A549 (cell line): ENCODE data around the gene MAPK8IP3. TPM values are rescaled to one million over a fixed set of nuclear protein-coding genes. Genes with fewer than 3 reads are reported as not detected.

Source experiments
- ATAC-seq, 2 experiments: fragments of 200-7000 bp in 1 of 2; fragments of >200 bp in 1 of 2; cut with Nextera tagmentation in 1 of 2; cut with Tn5 transposase in 1 of 2; 3 replicates each; pipeline versions ENCODE4 v1.8.0 to v1.9.1; 2018 to 2020; ENCODE audit warnings: mild to moderate bottlenecking in 1 of 2, moderate library complexity in 1 of 2
- CTCF ChIA-PET: fragments of 300-600 bp; sonication (Branson Sonifier 250); formaldehyde crosslinking; extraction: SDS; loops from one replicate; lab custom pipeline; 2021; ENCODE audit warnings: antibody characterized with exemption, inconsistent platforms; lab: Yijun Ruan, JAX
- POLR2A ChIA-PET: fragments of 350-600 bp; formaldehyde crosslinking; extraction: SDS; loops from one replicate; lab custom pipeline; 2021; ENCODE audit warnings: antibody characterized with exemption, inconsistent platforms; lab: Yijun Ruan, JAX
- DNase-seq, 2 experiments: peaks; one replicate each; pipeline versions ENCODE4 v3.0.0 to v3.0.0-alpha.2; 2011 to 2016; ENCODE audit warnings: low read depth in 1 of 2, low spot score in 1 of 2
- FAIRE-seq: peaks from 2 replicates; lab custom pipeline; 2011; peaks lifted over from hg19 to GRCh38; lab: Jason Lieb, UNC
- H3K27ac ChIP-seq, 2 experiments: fragments of >200 bp; sonication (Bioruptor Twin); formaldehyde crosslinking; 3 replicates each; pipeline ENCODE4 v1.5.1; 2016 to 2017
- H3K4me1 ChIP-seq: fragments of >200 bp; sonication (Bioruptor Twin); formaldehyde crosslinking; 3 replicates; pipeline ENCODE4 v1.6.1; 2016
- H3K4me2 ChIP-seq: fragments of >200 bp; sonication (Bioruptor Twin); formaldehyde crosslinking; 3 replicates; pipeline ENCODE4 v1.6.1; 2016
- H3K4me3 ChIP-seq: fragments of >200 bp; sonication (Bioruptor Twin); formaldehyde crosslinking; 3 replicates; pipeline ENCODE4 v1.5.1; 2016
- H3K9me3 ChIP-seq: fragments of >200 bp; sonication (Bioruptor Twin); formaldehyde crosslinking; 3 replicates; pipeline ENCODE4 v1.6.1; 2016
- BHLHE40 ChIP-seq: IDR thresholded peaks from 2 replicates; pipeline ENCODE4 v1.6.1; 2012; ENCODE audit warnings: low read depth, low read length, inconsistent platforms
- CBX2 ChIP-seq: fragments of 200-600 bp; sonication (generic); IDR thresholded peaks from 2 replicates; pipeline ENCODE4 v1.6.1; 2016; ENCODE audit warnings: low read depth, mild to moderate bottlenecking, borderline replicate concordance
- CBX8 ChIP-seq: fragments of 200-600 bp; sonication (generic); IDR thresholded peaks from 2 replicates; pipeline ENCODE4 v1.6.1; 2016
- CEBPB ChIP-seq, 2 experiments: fragments of >200 bp in 1 of 2; sonication (Bioruptor Twin) in 1 of 2; formaldehyde crosslinking in 1 of 2; IDR thresholded peaks; 2 replicates each; pipeline ENCODE4 v1.6.1; 2012 to 2016
- E2F6 ChIP-seq: IDR thresholded peaks from 2 replicates; pipeline ENCODE4 v1.6.1; 2012; ENCODE audit warnings: low read depth, borderline replicate concordance
- EHMT2 ChIP-seq: fragments of 200-600 bp; sonication (generic); IDR thresholded peaks from 2 replicates; pipeline ENCODE4 v1.6.1; 2016; ENCODE audit warnings: antibody characterized with exemption, low read depth, mild to moderate bottlenecking, moderate library complexity
- EP300 ChIP-seq, 2 experiments: fragments of >200 bp; sonication (Bioruptor Twin); formaldehyde crosslinking; IDR thresholded peaks; 2 replicates in 1 of 2; 3 replicates in 1 of 2; pipeline ENCODE4 v1.6.1; 2016 to 2017
- FOSB ChIP-seq: fragments of 250-450 bp; sonication (Bioruptor Pico); IDR thresholded peaks from 2 replicates; pipeline ENCODE4 v1.5.0; 2020; ENCODE audit warnings: mild to moderate bottlenecking, moderate library complexity
- HES2 ChIP-seq: fragments of >200 bp; sonication (Bioruptor Twin); formaldehyde crosslinking; IDR thresholded peaks from 2 replicates; pipeline ENCODE4 v1.6.1; 2016
- HEYL ChIP-seq: fragments of 250-450 bp; sonication (Bioruptor Pico); IDR thresholded peaks from 2 replicates; pipeline ENCODE4 v1.8.0; 2021; ENCODE audit warnings: mild to moderate bottlenecking, moderate library complexity
- HOXA7 ChIP-seq: fragments of 250-450 bp; sonication (Bioruptor Pico); IDR thresholded peaks from 2 replicates; pipeline ENCODE4 v1.5.0; 2020; ENCODE audit warnings: mild to moderate bottlenecking, moderate library complexity
- JUNB ChIP-seq: fragments of >200 bp; sonication (Bioruptor Twin); formaldehyde crosslinking; IDR thresholded peaks from 2 replicates; pipeline ENCODE4 v1.6.1; 2016
- KDM1A ChIP-seq: fragments of 200-600 bp; sonication (generic); IDR thresholded peaks from 2 replicates; pipeline ENCODE4 v1.6.1; 2016; ENCODE audit warnings: low read depth, mild to moderate bottlenecking
- KDM5A ChIP-seq: fragments of 200-600 bp; sonication (generic); IDR thresholded peaks from 2 replicates; pipeline ENCODE4 v1.6.1; 2016; ENCODE audit warnings: antibody characterized with exemption, mild to moderate bottlenecking
- MAZ ChIP-seq: fragments of 150-350 bp; IDR thresholded peaks from 2 replicates; pipeline ENCODE4 v1.6.1; 2014; ENCODE audit warnings: antibody characterized with exemption, low read depth, low read length, borderline replicate concordance
- MYC ChIP-seq: IDR thresholded peaks from 2 replicates; pipeline ENCODE4 v1.6.1; 2012; ENCODE audit warnings: mild to moderate bottlenecking, inconsistent platforms, low read length, improper control_type of control experiment, borderline replicate concordance
- NFE2L2 ChIP-seq: fragments of 150-350 bp; conservative IDR thresholded peaks from 2 replicates; pipeline ENCODE4 v1.6.1; 2014; ENCODE audit warnings: low read length
- NPAS2 ChIP-seq: fragments of 250-450 bp; sonication (Bioruptor Pico); IDR thresholded peaks from 2 replicates; pipeline ENCODE4 v1.8.0; 2022; ENCODE audit warnings: mild to moderate bottlenecking, moderate library complexity, borderline replicate concordance
- PBX3 ChIP-seq: IDR thresholded peaks from 2 replicates; pipeline ENCODE4 v1.6.1; 2012
- PHF8 ChIP-seq: fragments of 200-600 bp; sonication (generic); IDR thresholded peaks from 2 replicates; pipeline ENCODE4 v1.6.1; 2016; ENCODE audit warnings: low read depth, mild to moderate bottlenecking, antibody characterized with exemption, moderate library complexity, borderline replicate concordance
- POLR2AphosphoS2 ChIP-seq: conservative IDR thresholded peaks from 2 replicates; pipeline ENCODE4 v1.6.1; 2012; ENCODE audit warnings: low read length, improper control_type of control experiment, inconsistent platforms
- RAD21 ChIP-seq, 2 experiments: fragments of >200 bp in 1 of 2; sonication (Bioruptor Twin) in 1 of 2; formaldehyde crosslinking in 1 of 2; IDR thresholded peaks in 1 of 2; conservative IDR thresholded peaks in 1 of 2; 2 replicates in 1 of 2; 3 replicates in 1 of 2; pipeline ENCODE4 v1.6.1; 2012 to 2018; ENCODE audit warnings: inconsistent platforms in 1 of 2
- RNF2 ChIP-seq: fragments of 200-600 bp; sonication (generic); IDR thresholded peaks from 2 replicates; pipeline ENCODE4 v1.6.1; 2016; ENCODE audit warnings: low read depth, mild to moderate bottlenecking, antibody characterized with exemption, moderate library complexity, borderline replicate concordance
- USF2 ChIP-seq: fragments of 450-650 bp; IDR thresholded peaks from 2 replicates; pipeline ENCODE4 v1.6.1; 2014; ENCODE audit warnings: antibody characterized with exemption
- ZFP36 ChIP-seq: fragments of 450-650 bp; IDR thresholded peaks from 2 replicates; pipeline ENCODE4 v1.6.1; 2014; ENCODE audit warnings: borderline replicate concordance; ENCODE audit not compliant: partially characterized antibody
- ZNF302 ChIP-seq: fragments of 250-450 bp; sonication (Bioruptor Pico); IDR thresholded peaks from 2 replicates; pipeline ENCODE4 v1.9.0; 2021; ENCODE audit warnings: inconsistent platforms, mild to moderate bottlenecking, moderate library complexity
- ZSCAN20 ChIP-seq: fragments of 250-450 bp; sonication (Bioruptor Pico); IDR thresholded peaks from 2 replicates; pipeline ENCODE4 v1.8.0; 2022; ENCODE audit warnings: mild to moderate bottlenecking, moderate library complexity
- WGBS: methylation state at CpG from one replicate; pipeline ENCODE4 v1.1.6; 2017; ENCODE audit errors: missing lambda C conversion rate; 5-methylcytosine and 5-hydroxymethylcytosine counted together
- polyA plus RNA-seq, 4 experiments: library from polyadenylated mRNA; depleted of rRNA in 3 of 4; stranded (reverse); fragments of >200 nt; fragmentation: RNase III in 1 of 4; extraction: RNeasy Plus Mini Kit Qiagen cat#74134 plus additional on column Dnase treatment in 1 of 4; gene quantifications; 2 replicates in 3 of 4; 3 replicates in 1 of 4; pipeline ENCODE4 v1.2.3, GENCODE V29; 2011 to 2017

MAPK8IP3 gene
- polyA plus RNA-seq, 2 of the 4 experiments (the other 2 are of a cell fraction) = 12.0 to 53.3 TPM

GRCh38 chr16:1669698-1670097 lies 36.3 kb upstream of the MAPK8IP3 start:
- Histone ChIP-seq H3K9me3 (no peaks in the 10 kb centered on the region), H3K4me1 (peaks cover 4% of the 10 kb centered on the region), H3K4me3 (no peak overlapping the region), H3K4me2 (no peak overlapping the region), H3K27ac (no peak overlapping the region)
- WGBS = 96% methylated on average over 5 of the region's 7 CpGs
- DNase-seq = no peak
- TF ChIP-seq ZNF302 (CRISPR knock-in tag) (no peak), MAZ (no peak), USF2 (no peak), HEYL (CRISPR knock-in tag) (no peak), RNF2 (no peak), KDM5A (no peak), HES2 (no peak), POLR2AphosphoS2 (no peak), EHMT2 (no peak), ZFP36 (no peak), BHLHE40 (no peak), PHF8 (no peak), NPAS2 (no peak), CBX2 (no peak), PBX3 (no peak), JUNB (no peak)
- ChIA-PET POLR2A (no interaction called here), CTCF (interaction anchor here (0.6 to 0.7 kb wide), 2 partner anchors 8 to 31 kb away, joined by 3 to 4 read pairs; partner anchors contain the start of gene JPT2)
- FAIRE-seq = no peak
- ATAC-seq = no peak

GRCh38 chr16:1670371-1670770 lies 35.6 kb upstream of the MAPK8IP3 start:
- 92% methylated on average over 16 of the region's 19 CpGs for WGBS
- ATAC-seq (no peak), FAIRE-seq (no peak), DNase-seq (no peak)
- CTCF ChIA-PET = interaction anchor here (0.8 to 1.4 kb wide), 2 partner anchors 21 to 35 kb away, joined by 4 to 5 read pairs; partner anchors contain the start of gene MAPK8IP3
- no peak overlapping the region for H3K4me3 ChIP-seq
- no peak overlapping the region for H3K27ac ChIP-seq
- H3K9me3 ChIP-seq = no peaks in the 10 kb centered on the region
- no peak overlapping the region for H3K4me2 ChIP-seq
- POLR2A ChIA-PET = no interaction called here
- TF ChIP-seq CBX8 = no peak
- no peak for TF ChIP-seq E2F6
- TF ChIP-seq HOXA7 (CRISPR knock-in tag) = no peak
- TF ChIP-seq ZSCAN20 (CRISPR knock-in tag) = no peak
- H3K4me1 ChIP-seq = peaks cover 11% of the 10 kb centered on the region

GRCh38 chr16:1670866-1671265 lies 35.1 kb upstream of the MAPK8IP3 start:
- Histone ChIP-seq H3K4me2 (no peak overlapping the region), H3K27ac (no peak overlapping the region), H3K4me1 (peaks cover 12% of the 10 kb centered on the region), H3K9me3 (no peaks in the 10 kb centered on the region), H3K4me3 (no peak overlapping the region)
- ATAC-seq (no peak), DNase-seq (no peak), FAIRE-seq (no peak)
- WGBS = 92% methylated on average over 7 of the region's 7 CpGs
- TF ChIP-seq HOXA7 (CRISPR knock-in tag) = no peak
- no peak for TF ChIP-seq RAD21 (conservative IDR thresholded peaks at IDR 0.05 in 1 of 2, IDR thresholded peaks at IDR 0.05 in 1 of 2)
- no peak for TF ChIP-seq NFE2L2
- no peak for TF ChIP-seq MAZ
- TF ChIP-seq E2F6 = no peak
- no peak for TF ChIP-seq EP300 (IDR thresholded peaks at IDR 0.05)
- TF ChIP-seq KDM1A = no peak
- TF ChIP-seq CEBPB (IDR thresholded peaks at IDR 0.05) = no peak
- no peak for TF ChIP-seq ZFP36
- TF ChIP-seq PHF8 = no peak
- TF ChIP-seq POLR2AphosphoS2 = no peak
- TF ChIP-seq PBX3 = no peak
- TF ChIP-seq FOSB (CRISPR knock-in tag) = no peak
- no peak for TF ChIP-seq MYC
- no peak for TF ChIP-seq USF2
- ChIA-PET CTCF (interaction anchor here (0.8 to 1.6 kb wide), 3 partner anchors 21 to 62 kb away, joined by 3 to 5 read pairs (median 4); partner anchors contain the start of gene MAPK8IP3), POLR2A (no interaction called here)
